ENCODE measurements around the gene ASGR1. TPM values are rescaled to one million over a fixed set of nuclear protein-coding genes. Genes with fewer than 3 reads are reported as not detected.

The ASGR1 gene
- total RNA-seq, 1 donor from 2014 or later, result 1.9 TPM

GRCh38 chr17:7156342-7156940 is 22.7 kb downstream of the ASGR1 start:
- Mint-ChIP-seq H3K27me3 (ENCODE audit: low read depth) (peaks cover 36% of the 10 kb centered on the region), H3K36me3 (ENCODE audit: low read depth) (peaks cover 2% of the 10 kb centered on the region), H3K4me1 (ENCODE audit: low read depth) (peaks cover 7% of the 10 kb centered on the region), H3K4me3 (ENCODE audit: unreplicated experiment) (no peak overlapping the region), H3K9me3 (ENCODE audit: low read depth) (no peaks in the 10 kb centered on the region), H3K27ac (ENCODE audit: unreplicated experiment) (no peak overlapping the region)
- no peak for DNase-seq (ENCODE audit: low spot score)
- no peak for TF ChIP-seq CTCF (IDR thresholded peaks at IDR 0.05)

- peaks cover 10% of the 10 kb centered on the region for H3K27me3 Mint-ChIP-seq (ENCODE audit: low read depth)
Observed at GRCh38 chr17:7147772-7148171, 31.4 kb downstream of the ASGR1 start.

DNA sequence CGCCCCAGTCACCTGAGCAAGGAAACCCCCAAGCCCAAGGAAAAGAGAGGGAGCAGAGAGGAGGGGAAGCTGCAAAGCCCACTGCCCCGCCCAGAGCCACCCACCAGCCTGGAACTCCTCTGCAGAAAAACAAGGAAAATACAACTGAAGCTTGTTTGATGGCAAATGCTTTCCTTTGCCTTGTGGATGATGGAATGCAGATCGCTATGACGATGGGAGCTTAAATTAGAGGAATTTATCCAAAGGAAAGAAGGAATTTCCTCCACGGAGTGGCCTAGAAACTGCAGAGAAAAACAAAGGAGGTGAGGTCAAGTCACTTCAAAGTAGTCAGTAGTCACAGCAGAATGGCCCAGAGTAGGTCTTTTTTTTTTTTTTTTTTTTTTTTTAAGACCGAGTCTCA is 33.1 kb downstream of the ASGR1 start:
- no peaks in the 10 kb centered on the region for H3K9me3 Mint-ChIP-seq (ENCODE audit: low read depth)
- no peak for TF ChIP-seq CTCF (IDR thresholded peaks at IDR 0.05)

More at GRCh38 chr17:7147772-7148171, 31.4 kb downstream of the ASGR1 start:
- Mint-ChIP-seq H3K36me3 (ENCODE audit: low read depth) (no peaks in the 10 kb centered on the region), H3K4me1 (ENCODE audit: low read depth) (peaks cover 6% of the 10 kb centered on the region), H3K9me3 (ENCODE audit: low read depth) (no peaks in the 10 kb centered on the region), H3K27ac (ENCODE audit: unreplicated experiment) (no peak overlapping the region), H3K4me3 (ENCODE audit: unreplicated experiment) (no peak overlapping the region)
- no peak for DNase-seq (ENCODE audit: low spot score)
- no peak for TF ChIP-seq CTCF (IDR thresholded peaks at IDR 0.05)

DNA sequence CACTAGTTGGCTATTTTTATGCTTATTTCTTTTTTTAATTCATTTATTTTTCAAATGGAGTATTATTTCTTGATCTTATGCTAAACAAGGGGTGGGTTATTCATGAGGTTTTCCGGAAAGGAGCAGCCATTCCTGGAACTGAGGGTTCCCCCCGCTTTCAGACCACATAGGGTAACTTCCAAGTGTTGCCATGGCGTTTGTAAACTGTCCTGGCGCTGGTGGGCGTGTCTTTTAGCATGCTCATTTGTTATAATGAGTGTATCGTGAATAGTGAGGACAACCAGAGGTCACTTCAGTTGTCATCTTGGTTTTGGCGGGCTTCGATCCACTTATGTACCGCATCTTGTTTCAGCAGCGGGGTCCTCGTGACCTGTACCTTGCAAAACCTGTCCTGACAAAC is 35.0 kb downstream of the ASGR1 start:
- TF ChIP-seq CTCF (IDR thresholded peaks at IDR 0.05), result no peak
- H3K4me1 Mint-ChIP-seq (ENCODE audit: low read depth), result peaks cover 6% of the 10 kb centered on the region
- H3K27ac Mint-ChIP-seq (ENCODE audit: unreplicated experiment), result no peak overlapping the region
- H3K36me3 Mint-ChIP-seq (ENCODE audit: low read depth), result no peaks in the 10 kb centered on the region
- no peaks in the 10 kb centered on the region for H3K9me3 Mint-ChIP-seq (ENCODE audit: low read depth)
- no peak for DNase-seq (ENCODE audit: low spot score)
- H3K4me3 Mint-ChIP-seq (ENCODE audit: unreplicated experiment), result no peak overlapping the region
- H3K27me3 Mint-ChIP-seq (ENCODE audit: low read depth), result peaks cover 30% of the 10 kb centered on the region

More for the DNA sequence above, 33.1 kb downstream of the ASGR1 start:
- H3K36me3 Mint-ChIP-seq (ENCODE audit: low read depth), result no peaks in the 10 kb centered on the region
- H3K27me3 Mint-ChIP-seq (ENCODE audit: low read depth), result peaks cover 18% of the 10 kb centered on the region
- DNase-seq (ENCODE audit: low spot score), result no peak
- peaks cover 6% of the 10 kb centered on the region for H3K4me1 Mint-ChIP-seq (ENCODE audit: low read depth)
- no peak overlapping the region for H3K27ac Mint-ChIP-seq (ENCODE audit: unreplicated experiment)
- no peak overlapping the region for H3K4me3 Mint-ChIP-seq (ENCODE audit: unreplicated experiment)

DNA sequence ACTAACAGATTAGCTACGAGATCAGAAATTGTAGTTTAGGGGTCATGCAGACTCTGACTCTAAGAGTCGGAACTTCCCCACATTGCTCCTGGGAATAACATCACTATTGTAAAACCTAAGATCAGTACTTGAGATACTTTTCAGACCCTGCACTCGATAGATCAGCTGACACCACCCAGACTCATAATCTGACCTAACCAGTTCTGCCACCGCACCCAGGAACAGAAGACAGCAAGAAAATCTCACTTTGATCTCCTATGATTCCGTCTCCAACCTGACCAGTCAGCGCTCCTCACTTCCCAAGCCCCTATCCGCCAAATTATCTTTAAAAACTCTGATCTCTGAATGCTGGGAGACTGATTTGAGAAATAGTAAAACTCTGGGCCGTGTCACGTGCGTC is 37.3 kb downstream of the ASGR1 start:
- Mint-ChIP-seq H3K27ac (ENCODE audit: unreplicated experiment) (no peak overlapping the region), H3K4me1 (ENCODE audit: low read depth) (peaks cover 6% of the 10 kb centered on the region), H3K36me3 (ENCODE audit: low read depth) (no peaks in the 10 kb centered on the region), H3K27me3 (ENCODE audit: low read depth) (peaks cover 39% of the 10 kb centered on the region), H3K9me3 (ENCODE audit: low read depth) (no peaks in the 10 kb centered on the region), H3K4me3 (ENCODE audit: unreplicated experiment) (no peak overlapping the region)
- TF ChIP-seq CTCF (IDR thresholded peaks at IDR 0.05), result no peak
- DNase-seq (ENCODE audit: low spot score), result no peak
